HepG2 (cell line): ENCODE measurements around the gene ETFB. TPM values are rescaled to one million over a fixed set of nuclear protein-coding genes. Genes with fewer than 3 reads are reported as not detected.

Experiments used
- ARNT2 ChIP-seq: sonication (generic); formaldehyde crosslinking; IDR thresholded peaks from 2 replicates; pipeline ENCODE4 v1.8.0; 2022; ENCODE audit warnings: mild to moderate bottlenecking, low read depth, missing genetic modification reagents, moderate library complexity
- CBX5 ChIP-seq: sonication (generic); formaldehyde crosslinking; IDR thresholded peaks from 2 replicates; pipeline ENCODE4 v1.4.0; 2020; ENCODE audit warnings: missing genetic modification reagents, borderline replicate concordance
- CCDC6 ChIP-seq: sonication (generic); formaldehyde crosslinking; IDR thresholded peaks from 2 replicates; pipeline ENCODE4 v1.8.1; 2022; ENCODE audit warnings: mild to moderate bottlenecking, missing genetic modification reagents, moderate library complexity
- CHD2 ChIP-seq: IDR thresholded peaks from 2 replicates; pipeline ENCODE4 v1.6.1; 2011; ENCODE audit warnings: low read depth, low read length, improper control_type of control experiment
- IRF2 ChIP-seq: IDR thresholded peaks from 2 replicates; pipeline ENCODE4 v1.6.1; 2018; ENCODE audit warnings: missing genetic modification reagents, missing compliant biosample characterization
- KAT8 ChIP-seq: IDR thresholded peaks from 2 replicates; pipeline ENCODE4 v1.6.1; 2016; ENCODE audit warnings: missing genetic modification reagents, missing compliant biosample characterization
- KLF12 ChIP-seq: sonication (generic); formaldehyde crosslinking; IDR thresholded peaks from 2 replicates; pipeline ENCODE4 v1.4.0; 2020; ENCODE audit warnings: missing genetic modification reagents, borderline replicate concordance
- MED1 ChIP-seq: sonication (generic); formaldehyde crosslinking; IDR thresholded peaks from 2 replicates; pipeline ENCODE4 v1.4.0; 2020; ENCODE audit warnings: missing genetic modification reagents
- POLR2AphosphoS5 ChIP-seq: IDR thresholded peaks from 2 replicates; pipeline ENCODE4 v1.6.1; 2012; ENCODE audit warnings: low read depth, low read length
- REXO4 ChIP-seq: sonication (generic); formaldehyde crosslinking; IDR thresholded peaks from 2 replicates; pipeline ENCODE4 v1.8.0; 2022; ENCODE audit warnings: missing genetic modification reagents, mild to moderate bottlenecking, borderline replicate concordance
- RXRA ChIP-seq: sonication (generic); formaldehyde crosslinking; IDR thresholded peaks from 2 replicates; pipeline ENCODE4 v1.5.1; 2020; ENCODE audit warnings: missing genetic modification reagents
- SPEN ChIP-seq: sonication (generic); formaldehyde crosslinking; IDR thresholded peaks from 2 replicates; pipeline ENCODE4 v1.5.1; 2020; ENCODE audit warnings: low read depth, mild to moderate bottlenecking, missing genetic modification reagents
- YEATS4 ChIP-seq: sonication (generic); formaldehyde crosslinking; IDR thresholded peaks from 2 replicates; pipeline ENCODE4 v1.4.0; 2020; ENCODE audit warnings: missing genetic modification reagents, borderline replicate concordance
- ZNF292 ChIP-seq: sonication (generic); formaldehyde crosslinking; IDR thresholded peaks from 2 replicates; pipeline ENCODE4 v1.8.1; 2022; ENCODE audit warnings: mild to moderate bottlenecking, low read depth, missing genetic modification reagents, borderline replicate concordance
- ZNF549 ChIP-seq: sonication (generic); formaldehyde crosslinking; IDR thresholded peaks from 2 replicates; pipeline ENCODE4 v1.5.0; 2020; ENCODE audit warnings: missing genetic modification reagents
- ZNF644 ChIP-seq: IDR thresholded peaks from 2 replicates; pipeline ENCODE4 v1.6.1; 2016; ENCODE audit warnings: low read depth
- ZNF83 ChIP-seq: sonication (generic); formaldehyde crosslinking; IDR thresholded peaks from 2 replicates; pipeline ENCODE4 v1.4.0; 2020; ENCODE audit warnings: missing genetic modification reagents, mild to moderate bottlenecking, borderline replicate concordance
- polyA plus RNA-seq, 8 experiments: library from polyadenylated mRNA; depleted of rRNA in 3 of 8; stranded (reverse) in 7 of 8; unstranded in 1 of 8; fragments of >200 nt; fragmentation: Illumina TruSeq in 4 of 8; extraction: Trizol in 4 of 8; gene quantifications; 2 replicates each; pipeline versions ENCODE4 v1.2.1 to v1.2.3, GENCODE V29; 2011 to 2016; ENCODE audit warnings: low read depth in 4 of 8, missing spikeins in 1 of 8, mixed read lengths in 1 of 8; ENCODE audit not compliant: insufficient read depth in 1 of 8
- total RNA-seq, 5 experiments: library from RNA; depleted of rRNA; stranded (reverse); fragments of >200 nt; fragmentation: Illumina TruSeq; extraction: Trizol; gene quantifications; 2 replicates each; pipeline ENCODE4 v1.2.3, GENCODE V29; 2016; ENCODE audit warnings: low read depth in 1 of 5
- TF ChIP-seq, protein P1 (sequence below): sonication (generic); formaldehyde crosslinking; IDR thresholded peaks from 2 replicates; pipeline ENCODE4 v1.5.1; 2020; ENCODE audit warnings: mild to moderate bottlenecking, missing genetic modification reagents, moderate library complexity
- TF ChIP-seq, protein P2 (sequence below): sonication (generic); IDR thresholded peaks from 2 replicates; pipeline ENCODE4 v1.6.1; 2016; ENCODE audit warnings: low read depth, borderline replicate concordance
- TF ChIP-seq, protein P3 (sequence below): sonication (generic); formaldehyde crosslinking; IDR thresholded peaks from 2 replicates; pipeline ENCODE4 v1.9.0; 2022; ENCODE audit warnings: missing genetic modification reagents, mild to moderate bottlenecking, borderline replicate concordance
- TF ChIP-seq, protein P4 (sequence below): IDR thresholded peaks from 2 replicates; pipeline ENCODE4 v1.6.1; 2012; ENCODE audit warnings: inconsistent platforms
- TF ChIP-seq, protein P5 (sequence below): sonication (generic); formaldehyde crosslinking; IDR thresholded peaks from 2 replicates; pipeline ENCODE4 v1.9.0; 2021; ENCODE audit warnings: missing genetic modification reagents, mild to moderate bottlenecking, borderline replicate concordance

Gene ETFB
- total and polyA plus RNA-seq, 2 of the 13 experiments (the other 11 are each of a cell fraction or from before 2014, with no cell fraction given), result 678 to 1,314 TPM

DNA sequence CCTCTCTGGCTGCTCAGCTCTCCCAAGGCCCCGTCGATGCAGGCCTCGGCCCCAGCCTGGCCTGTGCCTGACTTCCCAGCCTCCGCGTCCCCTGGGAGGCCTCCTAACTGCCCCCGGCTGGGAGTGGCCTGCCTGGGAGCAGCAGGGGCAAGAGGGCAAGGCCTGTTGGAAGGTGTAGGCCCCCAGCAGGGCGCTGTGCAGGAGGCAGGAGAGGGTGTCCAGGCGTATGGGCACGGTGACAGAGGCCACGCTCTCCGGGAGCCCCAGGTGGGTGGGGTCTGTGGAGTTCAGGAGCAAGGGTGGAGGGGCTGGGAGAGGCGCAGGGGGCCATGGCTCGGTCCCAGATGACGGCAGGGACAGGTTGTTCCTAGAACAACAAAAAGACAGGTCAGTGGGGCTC lies 23.0 kb upstream of the ETFB start (continued):
- TF ChIP-seq ZNF292 (CRISPR knock-in tag) (0 out of 2 replicates have a peak, but pooled peaks have one; percentile 58), RXRA (0 out of 2 replicates have a peak, but pooled peaks have one; percentile 48), ZNF83 (CRISPR knock-in tag) (0 out of 2 replicates have a peak, but pooled peaks have one; percentile 31), MED1 (CRISPR knock-in tag) (peak; percentile 53; the same call in 1 of the 2 replicates), ARNT2 (CRISPR knock-in tag) (peak; percentile 57; the same call in 1 of the 2 replicates), ZNF644 (no peak), SPEN (CRISPR knock-in tag) (peak; percentile 78; the same call in 1 of the 2 replicates), CHD2 (no peak), REXO4 (CRISPR knock-in tag) (no peak), KLF12 (CRISPR knock-in tag) (no peak), YEATS4 (no peak), ZNF549 (no peak), POLR2AphosphoS5 (peak; percentile 42; the same call in 1 of the 2 replicates), KAT8 (CRISPR knock-in tag) (peak; percentile 36; the same call in 1 of the 2 replicates), CBX5 (no peak), IRF2 (peak; percentile 37; the same call in 1 of the 2 replicates), CCDC6 (CRISPR knock-in tag) (no peak)
- TF ChIP-seq, protein P1, sequence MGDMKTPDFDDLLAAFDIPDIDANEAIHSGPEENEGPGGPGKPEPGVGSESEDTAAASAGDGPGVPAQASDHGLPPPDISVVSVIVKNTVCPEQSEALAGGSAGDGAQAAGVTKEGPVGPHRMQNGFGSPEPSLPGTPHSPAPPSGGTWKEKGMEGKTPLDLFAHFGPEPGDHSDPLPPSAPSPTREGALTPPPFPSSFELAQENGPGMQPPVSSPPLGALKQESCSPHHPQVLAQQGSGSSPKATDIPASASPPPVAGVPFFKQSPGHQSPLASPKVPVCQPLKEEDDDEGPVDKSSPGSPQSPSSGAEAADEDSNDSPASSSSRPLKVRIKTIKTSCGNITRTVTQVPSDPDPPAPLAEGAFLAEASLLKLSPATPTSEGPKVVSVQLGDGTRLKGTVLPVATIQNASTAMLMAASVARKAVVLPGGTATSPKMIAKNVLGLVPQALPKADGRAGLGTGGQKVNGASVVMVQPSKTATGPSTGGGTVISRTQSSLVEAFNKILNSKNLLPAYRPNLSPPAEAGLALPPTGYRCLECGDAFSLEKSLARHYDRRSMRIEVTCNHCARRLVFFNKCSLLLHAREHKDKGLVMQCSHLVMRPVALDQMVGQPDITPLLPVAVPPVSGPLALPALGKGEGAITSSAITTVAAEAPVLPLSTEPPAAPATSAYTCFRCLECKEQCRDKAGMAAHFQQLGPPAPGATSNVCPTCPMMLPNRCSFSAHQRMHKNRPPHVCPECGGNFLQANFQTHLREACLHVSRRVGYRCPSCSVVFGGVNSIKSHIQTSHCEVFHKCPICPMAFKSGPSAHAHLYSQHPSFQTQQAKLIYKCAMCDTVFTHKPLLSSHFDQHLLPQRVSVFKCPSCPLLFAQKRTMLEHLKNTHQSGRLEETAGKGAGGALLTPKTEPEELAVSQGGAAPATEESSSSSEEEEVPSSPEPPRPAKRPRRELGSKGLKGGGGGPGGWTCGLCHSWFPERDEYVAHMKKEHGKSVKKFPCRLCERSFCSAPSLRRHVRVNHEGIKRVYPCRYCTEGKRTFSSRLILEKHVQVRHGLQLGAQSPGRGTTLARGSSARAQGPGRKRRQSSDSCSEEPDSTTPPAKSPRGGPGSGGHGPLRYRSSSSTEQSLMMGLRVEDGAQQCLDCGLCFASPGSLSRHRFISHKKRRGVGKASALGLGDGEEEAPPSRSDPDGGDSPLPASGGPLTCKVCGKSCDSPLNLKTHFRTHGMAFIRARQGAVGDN, result peak; percentile 94
- TF ChIP-seq, protein P2, sequence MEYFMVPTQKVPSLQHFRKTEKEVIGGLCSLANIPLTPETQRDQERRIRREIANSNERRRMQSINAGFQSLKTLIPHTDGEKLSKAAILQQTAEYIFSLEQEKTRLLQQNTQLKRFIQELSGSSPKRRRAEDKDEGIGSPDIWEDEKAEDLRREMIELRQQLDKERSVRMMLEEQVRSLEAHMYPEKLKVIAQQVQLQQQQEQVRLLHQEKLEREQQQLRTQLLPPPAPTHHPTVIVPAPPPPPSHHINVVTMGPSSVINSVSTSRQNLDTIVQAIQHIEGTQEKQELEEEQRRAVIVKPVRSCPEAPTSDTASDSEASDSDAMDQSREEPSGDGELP, result peak; percentile 36; the same call in 1 of the 2 replicates
- TF ChIP-seq, protein P3, sequence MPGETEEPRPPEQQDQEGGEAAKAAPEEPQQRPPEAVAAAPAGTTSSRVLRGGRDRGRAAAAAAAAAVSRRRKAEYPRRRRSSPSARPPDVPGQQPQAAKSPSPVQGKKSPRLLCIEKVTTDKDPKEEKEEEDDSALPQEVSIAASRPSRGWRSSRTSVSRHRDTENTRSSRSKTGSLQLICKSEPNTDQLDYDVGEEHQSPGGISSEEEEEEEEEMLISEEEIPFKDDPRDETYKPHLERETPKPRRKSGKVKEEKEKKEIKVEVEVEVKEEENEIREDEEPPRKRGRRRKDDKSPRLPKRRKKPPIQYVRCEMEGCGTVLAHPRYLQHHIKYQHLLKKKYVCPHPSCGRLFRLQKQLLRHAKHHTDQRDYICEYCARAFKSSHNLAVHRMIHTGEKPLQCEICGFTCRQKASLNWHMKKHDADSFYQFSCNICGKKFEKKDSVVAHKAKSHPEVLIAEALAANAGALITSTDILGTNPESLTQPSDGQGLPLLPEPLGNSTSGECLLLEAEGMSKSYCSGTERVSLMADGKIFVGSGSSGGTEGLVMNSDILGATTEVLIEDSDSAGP, result peak; percentile 72
- TF ChIP-seq, protein P4, sequence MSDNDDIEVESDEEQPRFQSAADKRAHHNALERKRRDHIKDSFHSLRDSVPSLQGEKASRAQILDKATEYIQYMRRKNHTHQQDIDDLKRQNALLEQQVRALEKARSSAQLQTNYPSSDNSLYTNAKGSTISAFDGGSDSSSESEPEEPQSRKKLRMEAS, result peak; percentile 55
- TF ChIP-seq, protein P5, sequence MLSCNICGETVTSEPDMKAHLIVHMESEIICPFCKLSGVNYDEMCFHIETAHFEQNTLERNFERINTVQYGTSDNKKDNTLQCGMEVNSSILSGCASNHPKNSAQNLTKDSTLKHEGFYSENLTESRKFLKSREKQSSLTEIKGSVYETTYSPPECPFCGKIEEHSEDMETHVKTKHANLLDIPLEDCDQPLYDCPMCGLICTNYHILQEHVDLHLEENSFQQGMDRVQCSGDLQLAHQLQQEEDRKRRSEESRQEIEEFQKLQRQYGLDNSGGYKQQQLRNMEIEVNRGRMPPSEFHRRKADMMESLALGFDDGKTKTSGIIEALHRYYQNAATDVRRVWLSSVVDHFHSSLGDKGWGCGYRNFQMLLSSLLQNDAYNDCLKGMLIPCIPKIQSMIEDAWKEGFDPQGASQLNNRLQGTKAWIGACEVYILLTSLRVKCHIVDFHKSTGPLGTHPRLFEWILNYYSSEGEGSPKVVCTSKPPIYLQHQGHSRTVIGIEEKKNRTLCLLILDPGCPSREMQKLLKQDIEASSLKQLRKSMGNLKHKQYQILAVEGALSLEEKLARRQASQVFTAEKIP (CRISPR knock-in tag), result no peak
